Measurements from ENCODE around the gene TMC6. TPM values are rescaled to one million over a fixed set of nuclear protein-coding genes. Genes with fewer than 3 reads are reported as not detected.

The TMC6 gene
- total RNA-seq, 2 experiments from 2014 or later, result 124 to 258 TPM

DNA sequence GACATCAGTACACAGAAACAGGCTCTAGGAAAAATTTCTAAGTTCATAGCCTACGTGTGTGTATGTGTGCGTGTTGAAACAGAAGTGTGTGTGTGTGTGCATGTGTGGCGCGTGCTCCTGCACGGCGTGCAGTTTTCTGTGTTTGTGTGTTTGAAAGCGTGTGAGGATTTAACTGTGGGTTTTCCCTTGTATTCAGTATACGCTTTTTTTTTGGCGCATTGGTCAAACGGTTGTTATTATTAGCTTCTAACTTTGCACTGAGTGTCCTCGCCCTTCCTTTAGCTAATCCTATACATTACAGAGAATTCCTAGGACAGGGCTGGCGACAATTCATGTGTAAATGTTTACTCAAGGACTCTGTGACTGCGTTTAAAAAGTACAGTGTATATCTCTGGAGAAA lies 23.0 kb downstream of the TMC6 start:
- BruUV-seq (replicated peaks), result TSS peak; percentile 66
- H3K4me1 ChIP-seq (ENCODE audit: insufficient read depth, low read length, poor library complexity, severe bottlenecking), result no peaks in the 10 kb centered on the region
- H3K36me3 ChIP-seq (ENCODE audit: insufficient read depth, low read length), result peaks cover 35% of the 10 kb centered on the region
- H2AFZ ChIP-seq (ENCODE audit: low read length), result no peak overlapping the region
- intact Hi-C loops (cut with micrococcal nuclease; ENCODE audit: unreplicated experiment), result no loop called here
- no peaks in the 10 kb centered on the region for H3K9me2 ChIP-seq (ENCODE audit: insufficient read depth, low read length)
- no peak overlapping the region for H3K4me2 ChIP-seq (ENCODE audit: low read length)
- no peaks in the 10 kb centered on the region for H4K20me1 ChIP-seq (ENCODE audit: insufficient read depth, low read length)
- H3K27ac ChIP-seq (ENCODE audit: low read depth, low read length, poor library complexity, severe bottlenecking), result no peak overlapping the region
- H3K79me2 ChIP-seq (ENCODE audit: insufficient read depth, low read depth, low read length), result no peaks in the 10 kb centered on the region
- CTCF ChIA-PET (ENCODE audit: unreplicated experiment), result no interaction called here
- DNase-seq (ENCODE audit: low spot score), result no peak
- TF ChIP-seq EZH2phosphoT487 (IDR thresholded peaks at IDR 0.05; ENCODE audit: borderline replicate concordance, low read depth, low read length), result no peak
- TF ChIP-seq, protein P1, sequence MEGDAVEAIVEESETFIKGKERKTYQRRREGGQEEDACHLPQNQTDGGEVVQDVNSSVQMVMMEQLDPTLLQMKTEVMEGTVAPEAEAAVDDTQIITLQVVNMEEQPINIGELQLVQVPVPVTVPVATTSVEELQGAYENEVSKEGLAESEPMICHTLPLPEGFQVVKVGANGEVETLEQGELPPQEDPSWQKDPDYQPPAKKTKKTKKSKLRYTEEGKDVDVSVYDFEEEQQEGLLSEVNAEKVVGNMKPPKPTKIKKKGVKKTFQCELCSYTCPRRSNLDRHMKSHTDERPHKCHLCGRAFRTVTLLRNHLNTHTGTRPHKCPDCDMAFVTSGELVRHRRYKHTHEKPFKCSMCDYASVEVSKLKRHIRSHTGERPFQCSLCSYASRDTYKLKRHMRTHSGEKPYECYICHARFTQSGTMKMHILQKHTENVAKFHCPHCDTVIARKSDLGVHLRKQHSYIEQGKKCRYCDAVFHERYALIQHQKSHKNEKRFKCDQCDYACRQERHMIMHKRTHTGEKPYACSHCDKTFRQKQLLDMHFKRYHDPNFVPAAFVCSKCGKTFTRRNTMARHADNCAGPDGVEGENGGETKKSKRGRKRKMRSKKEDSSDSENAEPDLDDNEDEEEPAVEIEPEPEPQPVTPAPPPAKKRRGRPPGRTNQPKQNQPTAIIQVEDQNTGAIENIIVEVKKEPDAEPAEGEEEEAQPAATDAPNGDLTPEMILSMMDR (conservative IDR thresholded peaks at IDR 0.05; ENCODE audit: low read length), result no peak
- POLR2A ChIA-PET, result interaction anchor here (0.7 to 1.2 kb wide), 2 partner anchors 8 to 295 kb away, joined by 3 read pairs; no protein-coding TSS in a partner anchor
- no peaks in the 10 kb centered on the region for H3K9me3 ChIP-seq (ENCODE audit: low read length)
- no peak overlapping the region for H3K4me3 ChIP-seq (ENCODE audit: low read depth, low read length, poor library complexity, severe bottlenecking)

DNA sequence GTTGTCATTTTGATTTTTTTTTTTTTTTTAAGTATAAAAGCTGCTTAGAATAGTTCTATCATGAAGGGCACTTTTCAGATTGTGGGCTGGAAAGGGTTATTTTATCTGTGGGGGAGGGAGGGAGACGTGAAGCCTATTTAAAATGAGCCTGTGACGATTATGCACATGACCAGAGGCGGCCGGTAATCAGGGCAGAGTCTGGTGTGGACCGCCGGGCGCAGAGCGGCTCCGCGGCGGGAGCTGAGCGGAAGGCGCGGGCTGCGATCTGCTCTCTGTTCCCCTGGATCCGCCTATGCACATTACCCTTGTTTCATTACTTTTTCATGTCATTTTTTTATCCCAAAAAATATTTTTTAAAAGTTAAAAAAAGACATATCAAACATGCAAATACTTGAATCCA lies 23.5 kb downstream of the TMC6 start:
- Histone ChIP-seq H3K27ac (ENCODE audit: low read depth, low read length, poor library complexity, severe bottlenecking) (no peak overlapping the region), H3K79me2 (ENCODE audit: insufficient read depth, low read depth, low read length) (no peaks in the 10 kb centered on the region), H4K20me1 (ENCODE audit: insufficient read depth, low read length) (no peaks in the 10 kb centered on the region), H3K36me3 (ENCODE audit: insufficient read depth, low read length) (peaks cover 35% of the 10 kb centered on the region), H3K4me1 (ENCODE audit: insufficient read depth, low read length, poor library complexity, severe bottlenecking) (no peaks in the 10 kb centered on the region), H3K9me2 (ENCODE audit: insufficient read depth, low read length) (no peaks in the 10 kb centered on the region), H3K4me3 (ENCODE audit: low read depth, low read length, poor library complexity, severe bottlenecking) (no peak overlapping the region), H3K9me3 (ENCODE audit: low read length) (no peaks in the 10 kb centered on the region), H2AFZ (ENCODE audit: low read length) (no peak overlapping the region), H3K4me2 (ENCODE audit: low read length) (no peak overlapping the region)
- intact Hi-C loops (cut with micrococcal nuclease; ENCODE audit: unreplicated experiment), result no loop called here
- BruUV-seq (replicated peaks), result no TSS peak
- ChIA-PET CTCF (ENCODE audit: unreplicated experiment) (no interaction called here), POLR2A (interaction anchor here (1.2 kb wide), 1 partner anchor 7 kb away, joined by 3 read pairs; no protein-coding TSS in a partner anchor)
- TF ChIP-seq, protein P1 (conservative IDR thresholded peaks at IDR 0.05; ENCODE audit: low read length), result no peak
- no peak for TF ChIP-seq EZH2phosphoT487 (IDR thresholded peaks at IDR 0.05; ENCODE audit: borderline replicate concordance, low read depth, low read length)
- DNase-seq (ENCODE audit: low spot score), result no peak

DNA sequence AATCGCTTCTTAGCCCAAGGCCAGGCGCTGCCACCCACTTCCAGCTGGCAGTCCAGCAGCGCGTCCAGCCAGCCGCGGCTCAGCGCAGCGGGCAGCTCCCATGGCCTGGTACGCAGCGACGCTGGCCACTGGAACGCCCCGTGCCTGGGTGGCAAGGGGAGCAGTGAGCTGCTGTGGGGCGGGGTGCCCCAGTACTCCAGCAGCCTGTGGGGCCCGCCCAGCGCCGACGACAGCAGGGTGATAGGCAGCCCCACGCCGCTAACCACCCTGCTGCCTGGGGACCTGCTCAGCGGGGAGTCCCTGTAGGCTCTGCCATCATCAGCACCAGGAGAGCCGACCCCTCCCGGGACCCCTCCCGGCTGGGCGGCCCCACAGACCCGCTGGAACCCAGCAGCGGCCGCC lies 24.0 kb downstream of the TMC6 start:
- Histone ChIP-seq H3K4me3 (ENCODE audit: low read depth, low read length, poor library complexity, severe bottlenecking) (no peak overlapping the region), H2AFZ (ENCODE audit: low read length) (no peak overlapping the region), H4K20me1 (ENCODE audit: insufficient read depth, low read length) (no peaks in the 10 kb centered on the region), H3K9me2 (ENCODE audit: insufficient read depth, low read length) (no peaks in the 10 kb centered on the region), H3K27ac (ENCODE audit: low read depth, low read length, poor library complexity, severe bottlenecking) (no peak overlapping the region), H3K4me2 (ENCODE audit: low read length) (no peak overlapping the region), H3K4me1 (ENCODE audit: insufficient read depth, low read length, poor library complexity, severe bottlenecking) (no peaks in the 10 kb centered on the region), H3K9me3 (ENCODE audit: low read length) (no peaks in the 10 kb centered on the region), H3K36me3 (ENCODE audit: insufficient read depth, low read length) (peaks cover 39% of the 10 kb centered on the region), H3K79me2 (ENCODE audit: insufficient read depth, low read depth, low read length) (no peaks in the 10 kb centered on the region)
- ChIA-PET CTCF (ENCODE audit: unreplicated experiment) (no interaction called here), POLR2A (no interaction called here)
- no peak for TF ChIP-seq EZH2phosphoT487 (IDR thresholded peaks at IDR 0.05; ENCODE audit: borderline replicate concordance, low read depth, low read length)
- TF ChIP-seq, protein P1 (conservative IDR thresholded peaks at IDR 0.05; ENCODE audit: low read length), result no peak
- intact Hi-C loops (cut with micrococcal nuclease; ENCODE audit: unreplicated experiment), result no loop called here
- DNase-seq (ENCODE audit: low spot score), result no peak
- no TSS peak for BruUV-seq (replicated peaks)

All from OCI-LY7 (cell line).